GM19025 (cell line): ENCODE measurements around the gene PRKN.

ENCODE experiments used
- ATAC-seq: cut with Tn5 transposase; IDR thresholded peaks from one replicate; pipeline ENCODE4 v1.9.1; 2021; ENCODE audit warnings: mild to moderate bottlenecking, low read depth, moderate library complexity; ENCODE audit not compliant: unreplicated experiment

The PRKN gene

DNA sequence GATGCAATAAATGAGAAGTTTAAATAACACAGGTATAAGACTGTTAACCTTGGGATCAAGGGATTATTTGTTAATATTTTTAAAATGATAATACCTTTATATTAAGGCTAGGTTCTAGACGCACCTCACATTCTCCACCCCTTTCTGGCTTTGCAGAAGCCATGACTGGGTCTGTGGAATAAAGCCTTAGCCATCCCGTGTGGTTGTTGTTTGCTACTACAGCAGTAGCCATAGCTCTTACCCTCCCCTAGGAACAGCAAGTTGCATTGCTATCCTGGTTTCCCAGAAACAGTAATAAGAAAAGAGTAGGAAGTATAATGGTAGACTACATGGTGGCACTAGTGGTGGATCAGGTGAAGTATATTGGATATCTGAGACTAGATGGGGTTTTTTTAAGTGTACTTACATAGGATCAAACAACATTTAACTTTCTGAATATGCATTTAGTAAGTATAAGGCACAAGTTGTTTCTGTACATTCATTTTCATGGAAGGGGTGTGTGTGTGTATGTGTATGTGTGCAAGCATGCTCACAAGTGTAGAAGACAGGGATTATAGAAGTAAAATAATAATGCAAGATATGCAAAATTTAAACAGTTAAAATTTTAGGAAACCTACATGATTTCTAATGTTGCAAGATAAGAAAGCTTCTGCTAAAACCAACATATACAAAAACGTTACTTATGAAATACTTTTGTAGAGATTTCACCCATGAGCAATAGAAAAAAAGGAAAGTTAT lies 384.2 kb downstream of the PRKN start:
- no peak for ATAC-seq

DNA sequence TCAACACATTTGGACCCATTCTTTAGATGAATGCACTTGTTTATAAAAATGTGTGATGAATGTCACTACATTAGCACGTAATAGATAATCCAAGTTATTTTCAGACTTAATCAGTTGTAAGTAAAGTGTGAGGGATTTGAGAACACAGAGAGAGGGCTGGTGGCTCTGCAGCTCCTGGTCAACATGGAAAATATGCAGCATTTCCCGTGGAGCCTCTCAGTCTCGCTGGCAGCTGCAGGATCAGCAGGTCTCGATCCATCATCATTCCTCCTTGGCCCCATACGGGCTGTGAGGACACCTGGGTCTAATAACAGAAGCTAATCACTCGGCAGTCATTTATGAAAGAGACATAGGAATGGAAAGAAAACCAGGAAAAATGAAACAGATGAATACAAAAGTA lies 390.2 kb downstream of the PRKN start:
- ATAC-seq, result no peak

DNA sequence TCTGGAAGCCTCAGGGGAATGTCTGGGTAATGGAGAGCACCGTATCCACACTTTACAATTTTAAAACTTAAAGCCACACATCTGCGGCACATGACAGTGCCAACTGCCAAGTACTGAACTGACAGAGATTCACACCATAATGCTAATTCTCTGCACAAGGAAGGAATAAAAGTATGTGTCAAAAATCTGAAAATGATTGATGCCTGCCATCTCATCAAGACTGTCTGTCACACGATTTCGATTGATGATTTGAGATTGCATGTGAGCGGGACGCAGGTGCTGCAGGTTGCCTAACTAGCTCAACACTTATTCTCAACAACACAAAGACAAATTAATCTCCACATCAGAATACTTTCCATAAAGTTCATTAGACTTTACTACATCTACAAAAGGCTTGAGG lies 391.2 kb downstream of the PRKN start:
- no peak for ATAC-seq

DNA sequence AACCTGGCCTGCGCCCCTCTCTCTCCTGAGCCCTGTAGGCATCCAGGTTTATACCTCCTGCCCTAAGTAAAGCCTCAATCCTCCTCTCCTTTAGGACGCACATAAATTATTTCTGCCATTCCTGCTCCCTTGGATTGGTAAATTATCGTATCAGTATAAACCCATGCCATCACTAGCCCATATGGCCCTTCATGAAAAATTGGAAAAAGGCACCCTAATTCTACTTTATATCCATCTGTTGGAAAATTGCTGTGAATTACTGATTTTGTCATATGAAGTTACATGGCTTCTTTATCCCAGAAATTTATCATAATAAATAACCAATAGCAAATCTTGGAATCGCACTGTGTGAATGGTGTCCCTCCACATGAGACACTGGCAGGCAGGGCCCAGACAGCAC lies 395.2 kb downstream of the PRKN start:
- ATAC-seq, result no peak

DNA sequence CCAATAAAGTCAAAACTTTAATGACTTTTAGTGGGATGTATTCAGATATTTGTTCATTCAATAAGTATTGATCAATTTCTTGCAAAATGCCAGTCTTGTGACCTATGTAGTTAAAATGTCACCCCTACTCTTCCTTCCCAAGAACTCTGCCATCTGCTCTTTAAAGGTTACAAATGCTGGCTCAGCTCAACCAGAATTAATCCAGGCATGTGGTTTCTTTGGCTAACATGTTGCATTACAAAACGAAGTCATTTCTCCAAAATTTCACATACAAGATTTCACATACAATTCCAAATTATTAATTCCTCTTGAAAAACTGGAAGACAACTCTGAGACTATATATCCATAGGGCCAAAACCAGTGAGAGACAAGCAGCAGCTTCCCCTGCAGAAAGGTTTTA lies 395.7 kb downstream of the PRKN start:
- ATAC-seq, result no peak

DNA sequence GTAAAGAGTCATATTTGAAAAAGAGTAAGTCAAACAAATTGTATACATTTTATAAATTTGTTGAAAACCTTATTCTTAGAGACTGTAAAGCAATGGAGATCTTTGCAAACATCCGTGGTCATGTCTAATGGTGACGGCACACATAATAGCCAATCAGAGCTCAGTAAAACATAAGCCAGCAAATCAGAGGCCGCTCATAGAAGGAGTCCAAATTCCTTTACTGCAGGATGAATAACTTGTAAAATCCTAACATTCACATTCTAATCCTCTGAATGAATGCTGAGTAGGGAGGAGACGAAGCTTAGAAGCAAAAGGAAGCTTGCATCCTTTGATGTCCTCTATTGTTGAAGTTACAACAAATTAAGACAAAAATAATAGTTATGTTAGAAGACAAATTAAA lies 401.7 kb downstream of the PRKN start:
- ATAC-seq, result no peak

DNA sequence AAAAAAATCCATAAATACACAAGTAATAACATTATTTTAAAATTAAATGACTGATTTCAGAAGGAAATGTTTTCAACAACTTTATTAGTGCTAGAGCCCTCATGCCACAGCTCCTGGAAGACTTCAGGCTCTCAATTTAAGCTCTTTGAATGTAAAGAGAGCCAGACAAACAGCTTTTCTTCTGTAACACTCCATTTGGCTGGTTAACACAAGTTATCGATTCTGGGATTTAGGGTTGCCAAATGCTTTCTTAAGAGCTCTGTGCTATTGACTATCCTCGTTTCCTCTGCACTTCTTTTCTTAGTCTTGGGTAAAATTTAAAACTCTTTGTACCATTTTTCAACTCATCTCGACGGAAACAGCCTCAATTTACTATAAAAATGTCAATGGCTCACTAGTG lies 402.5 kb downstream of the PRKN start:
- ATAC-seq, result no peak

DNA sequence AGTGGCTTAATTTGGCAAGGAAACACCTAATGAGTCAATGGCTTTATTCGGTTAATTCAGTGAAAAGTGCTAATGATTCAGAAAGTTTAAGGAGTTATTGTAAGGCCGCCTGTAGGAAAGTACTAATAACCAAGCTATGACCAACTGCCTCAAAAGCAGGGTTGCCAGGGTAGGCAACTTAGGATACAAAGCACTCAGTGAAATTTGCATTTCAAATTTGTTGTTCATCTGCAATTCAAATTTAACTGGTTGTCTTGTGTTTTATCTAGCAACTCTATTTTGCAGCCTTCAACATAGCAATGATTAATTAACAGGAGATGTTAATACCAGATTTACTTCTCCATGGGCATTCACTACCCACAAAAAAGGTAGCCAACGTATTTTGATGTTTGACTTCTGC lies 412.3 kb downstream of the PRKN start:
- no peak for ATAC-seq

DNA sequence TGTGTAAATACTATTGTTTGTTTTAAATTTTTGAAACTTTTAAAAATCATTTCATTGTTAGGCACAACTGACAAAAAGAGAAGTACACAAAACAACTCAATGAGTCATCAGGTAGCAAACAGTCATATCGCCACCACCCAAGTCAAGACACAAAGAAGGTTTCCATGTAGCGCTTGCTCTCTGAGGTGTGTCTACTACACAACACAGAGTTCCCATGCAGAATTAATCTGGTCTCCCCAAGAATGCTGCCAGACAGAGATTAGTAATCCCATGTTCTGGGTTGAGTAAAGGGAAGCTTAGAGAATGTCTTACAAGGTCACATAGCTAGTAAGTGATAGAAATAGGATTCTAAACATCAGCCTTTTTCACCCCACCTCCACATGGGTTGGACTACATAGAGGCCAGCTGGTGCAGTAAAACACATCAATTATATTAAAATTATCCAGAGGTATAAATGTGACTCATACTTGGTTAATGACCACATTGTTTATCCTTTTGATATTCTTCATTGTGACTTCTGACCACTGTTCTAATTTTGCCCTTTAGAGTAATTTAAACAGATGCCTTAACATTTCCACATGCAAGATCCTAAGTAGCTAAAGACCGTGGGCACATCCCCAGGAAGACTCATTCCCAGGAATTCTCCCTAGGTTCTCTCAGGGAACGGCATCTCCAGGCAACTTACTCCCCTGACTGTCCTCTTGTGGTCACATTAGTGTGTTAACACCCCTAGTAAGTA lies 413.5 kb downstream of the PRKN start:
- no peak for ATAC-seq

DNA sequence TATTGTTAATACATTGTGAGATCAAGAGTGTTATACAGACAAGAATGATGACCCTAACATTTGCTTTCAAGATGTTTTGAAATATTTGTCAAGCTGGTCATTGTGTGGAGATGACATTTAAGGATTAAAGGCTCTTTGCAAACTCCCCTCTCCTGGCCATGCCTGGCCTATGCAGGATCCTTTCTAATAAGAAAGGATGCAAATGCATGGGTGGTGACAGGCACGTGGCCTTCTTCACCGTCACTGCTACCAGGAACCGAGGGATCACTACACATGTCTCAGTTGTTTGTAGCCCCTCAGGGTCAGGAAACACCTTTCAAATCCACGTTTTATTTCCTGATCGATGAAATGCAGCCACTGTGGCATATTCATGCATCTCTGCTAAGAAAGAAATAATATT lies 419.7 kb downstream of the PRKN start:
- ATAC-seq, result no peak

DNA sequence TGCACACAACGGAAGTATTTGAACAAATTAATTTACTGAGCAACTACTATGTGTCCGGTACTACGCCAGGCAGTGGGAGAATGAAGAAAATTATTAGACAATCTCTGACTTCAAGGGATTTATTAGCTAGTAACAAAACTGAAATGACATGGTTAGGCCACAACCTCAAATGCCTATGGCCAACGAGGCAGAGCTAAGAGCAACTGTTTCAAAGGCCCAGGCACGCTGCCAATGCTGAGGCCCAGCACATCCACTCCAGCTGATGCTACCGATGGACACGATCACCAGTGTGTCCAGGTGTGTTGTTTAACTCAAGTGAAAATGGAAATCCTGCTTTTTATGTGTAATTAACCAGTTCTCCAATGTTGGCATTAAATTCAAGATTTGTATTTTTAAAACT lies 420.9 kb downstream of the PRKN start:
- ATAC-seq, result no peak

DNA sequence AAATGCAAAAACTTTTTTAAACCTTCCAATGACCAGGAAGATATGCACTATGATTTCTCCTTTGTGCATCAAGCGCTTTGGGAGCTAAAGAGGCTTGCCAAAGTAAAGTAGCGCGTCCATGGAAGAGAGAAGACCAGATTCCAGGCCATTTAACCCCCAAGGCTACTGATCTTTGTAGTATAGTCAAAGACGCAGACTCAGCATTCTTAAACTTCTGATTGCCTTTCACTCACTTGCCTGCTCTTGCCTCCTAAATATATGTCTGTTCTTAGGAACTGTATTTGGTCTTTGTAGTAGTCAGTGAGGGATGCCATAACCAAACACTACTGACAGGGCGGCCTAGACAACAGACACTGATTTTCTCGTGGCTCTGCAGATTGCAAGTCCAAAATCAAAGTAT lies 426.4 kb downstream of the PRKN start:
- no peak for ATAC-seq

DNA sequence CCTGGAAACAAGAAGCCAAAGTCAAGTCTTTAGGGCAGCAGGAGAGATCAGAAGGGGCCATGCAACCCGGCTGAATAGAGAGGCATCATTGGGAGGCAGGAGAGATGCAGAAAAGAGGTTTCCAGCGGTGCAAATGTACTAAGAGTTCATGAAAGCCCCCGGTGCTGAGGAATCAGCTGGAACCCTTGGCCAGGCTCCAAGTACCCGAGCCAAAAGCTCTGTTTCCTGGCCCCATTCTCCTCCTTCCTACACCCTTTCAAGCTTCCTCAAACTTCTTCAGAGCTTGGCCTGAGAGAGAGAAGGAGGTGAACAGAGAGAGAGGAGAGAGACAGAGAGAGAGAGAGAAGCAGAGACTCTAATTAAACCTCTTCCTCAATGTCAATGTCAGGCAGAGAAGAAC lies 433.5 kb downstream of the PRKN start:
- ATAC-seq, result no peak

DNA sequence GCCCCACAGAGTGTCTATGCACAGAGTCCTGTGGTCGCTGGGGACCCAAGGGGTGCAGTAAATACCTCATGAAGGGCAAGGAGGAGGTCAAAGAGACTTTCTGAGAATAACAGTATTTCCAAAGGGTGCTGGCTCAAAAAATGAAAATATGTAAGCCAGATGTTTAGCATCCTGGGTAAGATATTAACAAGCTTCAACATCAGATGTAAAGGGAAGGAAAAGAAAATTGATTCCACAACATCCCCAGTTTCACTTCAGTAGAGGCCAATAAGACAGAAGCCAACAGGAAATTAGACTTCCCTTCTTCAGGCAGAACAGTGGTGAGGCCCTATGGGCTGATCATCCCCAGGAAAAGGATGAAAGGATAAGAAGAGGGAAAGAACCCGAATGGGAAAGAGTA lies 434.7 kb downstream of the PRKN start:
- no peak for ATAC-seq

DNA sequence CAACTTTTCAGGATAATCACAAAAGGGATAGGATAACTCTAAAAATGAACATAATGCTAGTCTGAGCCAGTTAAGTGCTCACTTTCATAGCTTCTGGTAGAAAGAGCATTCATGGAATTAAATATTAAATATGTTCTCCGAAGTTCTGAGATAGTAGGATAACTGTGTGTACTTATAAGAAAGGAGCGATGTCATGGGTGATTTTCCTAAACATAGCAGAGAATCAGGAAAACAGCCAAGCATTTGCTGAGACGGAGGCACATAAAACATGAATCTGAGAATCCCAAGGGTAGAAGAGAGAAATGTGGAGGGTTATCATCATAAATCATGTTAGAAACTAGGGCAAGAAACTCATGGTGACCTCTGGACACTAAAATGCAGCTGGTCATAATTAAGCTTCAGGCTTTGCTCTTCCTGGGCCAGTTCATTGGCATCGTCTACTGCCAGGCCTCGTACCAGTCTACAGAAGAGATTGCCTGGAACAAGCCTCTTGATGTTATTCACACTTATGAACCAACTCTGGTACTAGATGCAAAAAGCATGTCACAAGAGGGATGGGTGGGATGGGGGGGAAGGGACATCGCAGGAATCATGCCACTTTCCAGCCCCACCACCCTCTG lies 436.6 kb downstream of the PRKN start:
- no peak for ATAC-seq

DNA sequence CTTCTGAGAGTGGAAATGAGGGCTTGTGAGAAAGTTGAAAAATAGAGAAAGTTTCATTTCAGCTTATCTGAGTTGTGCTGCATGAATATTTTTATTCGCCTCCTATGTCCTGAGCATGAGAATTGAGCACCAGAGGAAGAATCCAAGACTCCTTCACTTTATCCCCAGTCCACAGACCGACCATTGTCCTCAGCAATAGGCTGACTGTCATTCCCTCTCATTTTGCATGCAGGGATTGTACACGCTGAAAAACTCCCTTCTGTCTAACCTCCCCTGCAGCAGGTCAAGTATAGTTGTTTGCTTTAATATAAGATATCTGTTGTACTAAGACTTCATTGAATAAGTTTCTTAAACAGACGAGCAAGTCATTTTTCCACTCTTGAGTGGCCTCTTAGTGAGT lies 437.6 kb downstream of the PRKN start:
- no peak for ATAC-seq

DNA sequence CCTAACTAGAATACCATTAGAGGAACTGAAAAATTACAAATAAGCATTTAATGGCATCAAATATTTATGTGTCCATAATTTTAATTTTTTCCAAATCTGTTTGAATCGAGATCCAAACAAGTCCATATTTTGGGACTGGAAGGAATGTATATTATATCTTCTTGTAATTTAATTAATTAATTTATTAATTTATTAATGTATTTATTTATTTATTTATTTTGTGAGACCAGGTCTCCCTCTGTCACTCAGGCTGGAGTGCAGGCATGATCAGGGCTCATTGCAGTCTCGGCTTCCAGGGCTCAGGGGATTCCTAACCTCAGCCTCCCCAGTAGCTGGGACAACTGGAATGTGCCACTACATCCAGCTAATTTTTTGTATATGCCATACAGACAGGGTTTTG lies 453.6 kb downstream of the PRKN start:
- no peak for ATAC-seq

DNA sequence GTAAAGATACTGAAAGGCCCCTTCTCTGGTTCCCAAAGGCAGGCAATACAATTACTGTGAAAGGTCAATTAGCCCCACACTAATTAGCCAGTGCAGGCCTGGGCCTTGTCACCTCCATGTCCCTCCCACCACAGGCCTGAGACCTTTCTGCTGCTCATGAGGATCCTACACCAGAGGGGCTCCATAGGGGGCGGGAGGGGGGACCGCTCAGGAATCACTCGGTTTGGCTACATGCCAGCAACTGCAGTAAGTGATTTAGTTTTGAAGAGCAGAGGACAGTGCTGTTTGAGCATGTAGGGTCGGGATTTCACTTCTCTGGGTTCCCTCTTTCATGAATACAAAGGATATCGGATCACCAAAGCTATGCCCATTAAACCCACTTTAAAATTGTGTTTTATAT lies 455.6 kb downstream of the PRKN start:
- ATAC-seq, result no peak

DNA sequence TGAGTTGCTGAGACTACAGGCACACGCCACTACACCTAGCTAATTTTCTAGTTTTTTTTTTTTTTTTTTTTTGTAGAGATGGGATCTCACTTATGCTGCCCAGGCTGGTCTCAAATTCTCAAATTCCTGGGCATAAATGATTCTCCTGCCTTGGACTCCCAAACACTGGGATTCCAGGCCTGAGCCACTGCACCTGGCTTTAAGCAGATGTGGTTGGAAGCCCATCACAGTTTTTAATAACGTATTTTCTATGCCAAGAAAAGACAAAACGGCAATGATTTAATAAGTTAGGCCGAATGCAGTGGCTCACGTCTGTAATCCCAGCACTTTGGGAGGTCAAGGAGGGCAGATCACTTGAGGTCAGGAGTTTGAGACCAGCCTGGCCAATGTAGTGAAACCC lies 456.6 kb downstream of the PRKN start:
- ATAC-seq, result no peak

DNA sequence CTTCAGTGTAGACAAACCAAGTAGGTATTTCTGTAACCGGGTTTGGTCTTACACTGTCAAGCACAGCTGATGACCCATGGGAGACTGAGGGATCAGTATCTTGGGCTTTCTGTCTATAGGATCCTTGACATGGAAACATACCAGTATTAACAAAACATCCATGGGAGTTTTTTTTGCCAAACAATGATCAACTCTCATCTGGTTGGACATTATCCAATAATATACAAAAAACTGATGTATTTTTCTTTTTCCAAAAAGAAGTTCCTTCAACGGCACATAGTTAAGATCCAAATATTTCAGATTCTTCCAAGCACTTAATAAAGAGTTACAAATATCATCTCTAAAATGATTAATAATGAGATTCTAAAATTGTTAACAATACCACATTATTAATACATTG lies 459.9 kb downstream of the PRKN start:
- ATAC-seq, result no peak

DNA sequence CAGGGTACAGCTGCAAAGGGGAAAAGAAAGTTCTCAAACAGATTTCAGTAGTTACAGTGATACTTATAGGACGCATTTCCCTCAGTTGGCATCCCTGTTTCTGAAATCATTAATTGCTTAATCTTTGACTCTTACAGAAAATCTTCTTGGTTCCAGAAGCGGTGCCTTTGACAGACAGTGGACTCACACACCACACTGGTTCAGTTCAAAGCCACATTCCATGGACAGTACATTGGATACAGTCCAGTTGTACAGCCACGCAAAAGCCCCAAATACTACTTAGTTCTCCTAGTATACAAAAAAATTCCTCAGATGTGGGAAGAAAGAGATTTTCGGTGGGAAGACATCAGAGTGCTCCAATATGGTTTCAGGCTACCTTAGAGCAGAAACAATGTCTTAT lies 460.4 kb downstream of the PRKN start:
- ATAC-seq, result no peak

DNA sequence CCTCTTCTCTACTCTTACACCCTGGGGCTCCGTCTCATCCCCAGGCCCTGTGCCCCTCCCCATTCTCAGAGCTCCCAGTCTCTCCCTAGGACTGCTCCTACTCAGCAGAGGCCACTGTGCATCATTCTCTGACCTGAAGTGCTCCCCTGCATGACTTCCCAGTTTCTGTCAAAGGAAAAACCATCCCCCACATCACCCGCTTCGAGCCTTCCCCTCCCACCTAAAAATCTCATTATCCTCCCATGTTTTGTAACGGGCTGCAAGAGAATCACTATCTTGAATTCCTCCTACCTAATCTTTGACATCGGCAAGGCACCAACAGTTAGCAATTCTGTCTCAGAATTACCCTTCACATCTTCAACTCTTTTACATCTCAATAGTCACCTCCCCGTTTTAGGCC lies 463.0 kb downstream of the PRKN start:
- ATAC-seq, result no peak
